Vagina (tissue), 2 donors: Measurements from ENCODE around the gene CLPSL2. TPM values are rescaled to one million over a fixed set of nuclear protein-coding genes. Genes with fewer than 3 reads are reported as not detected.

Source experiments
- DNase-seq, 2 donors: peaks; one replicate each; pipeline ENCODE4 v3.0.0-alpha.2; 2017; ENCODE audit errors: extremely low spot score in 2 of 2
- H3K27ac ChIP-seq: fragments of 200-600 bp; sonication (generic); one replicate; pipeline ENCODE4 v1.5.1; 2019
- H3K27me3 ChIP-seq: fragments of 200-600 bp; sonication (generic); one replicate; pipeline ENCODE4 v1.5.1; 2019
- H3K36me3 ChIP-seq, 2 donors: fragments of 200-600 bp; sonication (generic); one replicate each; pipeline ENCODE4 v1.5.1; 2017 to 2019
- H3K4me1 ChIP-seq: fragments of 200-600 bp; sonication (generic); one replicate; pipeline ENCODE4 v1.5.1; 2019
- H3K4me3 ChIP-seq, 2 donors: fragments of 200-600 bp; sonication (generic); 1 replicate in 1 of 2; 2 replicates in 1 of 2; pipeline ENCODE4 v1.5.1; 2016 to 2019
- H3K9me3 ChIP-seq: fragments of 200-600 bp; sonication (generic); one replicate; pipeline ENCODE4 v1.5.1; 2019
- CTCF ChIP-seq, 3 experiments: fragments of 450-650 bp in 2 of 3; fragments of 200-600 bp in 1 of 3; sonication (generic) in 1 of 3; IDR thresholded peaks; one replicate each; pipeline ENCODE4 v1.5.1; 2017 to 2019; ENCODE audit warnings: antibody characterized with exemption in 3 of 3, mild to moderate bottlenecking in 2 of 3, moderate library complexity in 2 of 3
- POLR2A ChIP-seq, 2 donors: fragments of 450-650 bp; IDR thresholded peaks; one replicate each; pipeline ENCODE4 v1.6.1; 2017; ENCODE audit warnings: antibody characterized with exemption in 2 of 2, mild to moderate bottlenecking in 2 of 2, moderate library complexity in 2 of 2
- POLR2AphosphoS5 ChIP-seq, 2 donors: sonication (generic); formaldehyde crosslinking; IDR thresholded peaks; one replicate each; pipeline ENCODE4 v1.9.0; 2017; ENCODE audit warnings: antibody characterized with exemption in 2 of 2, mild to moderate bottlenecking in 2 of 2, low read depth in 1 of 2; ENCODE audit not compliant: insufficient read depth in 1 of 2
- intact Hi-C: fragments of 100-400 bp; cut with DNase I; formaldehyde crosslinking; loops from one replicate; pipeline ENCODE4 v1.15.1; 2023
- total RNA-seq: library from RNA; depleted of rRNA; stranded (reverse); fragments of >200 nt; gene quantifications from one replicate; pipeline ENCODE4 v1.2.3, GENCODE V29; 2016

Gene CLPSL2
- total RNA-seq, 1 donor from 2014 or later = not detected

GRCh38 chr6:35765739-35766138, 10.7 kb upstream of the CLPSL2 start:
- Histone ChIP-seq H3K36me3 (no peaks in the 10 kb centered on the region), H3K27ac (no peak overlapping the region), H3K4me1 (no peaks in the 10 kb centered on the region), H3K27me3 (no peaks in the 10 kb centered on the region), H3K4me3 (no peak overlapping the region), H3K9me3 (no peaks in the 10 kb centered on the region)
- TF ChIP-seq POLR2A (IDR thresholded peaks at IDR 0.05) (no peak), POLR2AphosphoS5 (IDR thresholded peaks at IDR 0.05; ENCODE audit: insufficient read depth in 1 of 2, low read depth in 1 of 2) (no peak), CTCF (IDR thresholded peaks at IDR 0.05) (no peak)
- no peak for DNase-seq
- intact Hi-C loops = no loop called here

- Histone ChIP-seq H3K4me3 (no peak overlapping the region), H3K36me3 (no peaks in the 10 kb centered on the region), H3K4me1 (no peaks in the 10 kb centered on the region), H3K27me3 (no peaks in the 10 kb centered on the region), H3K27ac (no peak overlapping the region), H3K9me3 (no peaks in the 10 kb centered on the region)
- TF ChIP-seq POLR2AphosphoS5 (IDR thresholded peaks at IDR 0.05; ENCODE audit: insufficient read depth in 1 of 2, low read depth in 1 of 2) = no peak
- TF ChIP-seq CTCF (IDR thresholded peaks at IDR 0.05) = no peak
- no peak for TF ChIP-seq POLR2A (IDR thresholded peaks at IDR 0.05)
- intact Hi-C loops = no loop called here
- DNase-seq = no peak
Observed at GRCh38 chr6:35769211-35769610, 7.2 kb upstream of the CLPSL2 start.

- no peaks in the 10 kb centered on the region for H3K27me3 ChIP-seq
- TF ChIP-seq POLR2A (IDR thresholded peaks at IDR 0.05) (no peak), CTCF (IDR thresholded peaks at IDR 0.05) (no peak), POLR2AphosphoS5 (IDR thresholded peaks at IDR 0.05; ENCODE audit: insufficient read depth in 1 of 2, low read depth in 1 of 2) (no peak)
Observed at GRCh38 chr6:35771343-35771627, 5.1 kb upstream of the CLPSL2 start.

GRCh38 chr6:35774116-35774794, 2.1 kb upstream of the CLPSL2 start:
- TF ChIP-seq POLR2A (IDR thresholded peaks at IDR 0.05) (no peak), POLR2AphosphoS5 (IDR thresholded peaks at IDR 0.05; ENCODE audit: insufficient read depth in 1 of 2, low read depth in 1 of 2) (no peak), CTCF (IDR thresholded peaks at IDR 0.05) (no peak)
- H3K27ac ChIP-seq = no peak overlapping the region
- no peaks in the 10 kb centered on the region for H3K9me3 ChIP-seq
- no peak for DNase-seq
- H3K27me3 ChIP-seq = no peaks in the 10 kb centered on the region
- peaks cover 10% of the 10 kb centered on the region for H3K4me1 ChIP-seq
- H3K36me3 ChIP-seq = no peaks in the 10 kb centered on the region
- no peak overlapping the region for H3K4me3 ChIP-seq
- intact Hi-C loops = no loop called here

More at GRCh38 chr6:35771343-35771627, 5.1 kb upstream of the CLPSL2 start:
- no peak overlapping the region for H3K27ac ChIP-seq
- no peaks in the 10 kb centered on the region for H3K9me3 ChIP-seq
- DNase-seq = no peak
- no peaks in the 10 kb centered on the region for H3K36me3 ChIP-seq
- H3K4me1 ChIP-seq = peaks cover 1% of the 10 kb centered on the region
- intact Hi-C loops = no loop called here
- H3K4me3 ChIP-seq = no peak overlapping the region

GRCh38 chr6:35775031-35775430, 1.4 kb upstream of the CLPSL2 start:
- no peak overlapping the region for H3K27ac ChIP-seq
- no peak overlapping the region for H3K4me3 ChIP-seq
- no peaks in the 10 kb centered on the region for H3K36me3 ChIP-seq
- DNase-seq = no peak
- H3K9me3 ChIP-seq = no peaks in the 10 kb centered on the region
- TF ChIP-seq CTCF (IDR thresholded peaks at IDR 0.05) (no peak), POLR2A (IDR thresholded peaks at IDR 0.05) (no peak), POLR2AphosphoS5 (IDR thresholded peaks at IDR 0.05; ENCODE audit: insufficient read depth in 1 of 2, low read depth in 1 of 2) (no peak)
- H3K4me1 ChIP-seq = peaks cover 10% of the 10 kb centered on the region
- H3K27me3 ChIP-seq = no peaks in the 10 kb centered on the region
- intact Hi-C loops = no loop called here
